ENCODE measurements around the gene SDC4. TPM values are rescaled to one million over a fixed set of nuclear protein-coding genes. Genes with fewer than 3 reads are reported as not detected.

SDC4 gene
- total and polyA plus RNA-seq, 4 donors = 54.4 to 147 (median 83.6) TPM

GRCh38 chr20:45372241-45372640, 24.0 kb upstream of the SDC4 start:
- Histone ChIP-seq H3K4me1 (ENCODE audit: control insufficient read depth in 4 of 4, insufficient read depth in 4 of 4, low read length in 3 of 4) (peaks cover 4 to 16% (median 9%) of the 10 kb centered on the region in 4 donors), H3K36me3 (ENCODE audit: control insufficient read depth in 4 of 4, insufficient read depth in 3 of 4, low read depth in 1 of 4, low read length in 3 of 4) (peaks cover 0 to 10% (median 5%) of the 10 kb centered on the region in 4 donors), H3K9ac (ENCODE audit: low read depth in 1 of 2, low read length in 2 of 2) (no peak overlapping the region), H3K9me3 (ENCODE audit: control insufficient read depth in 4 of 4, low read length in 3 of 4) (no peaks in the 10 kb centered on the region), H3K27ac (ENCODE audit: low read depth in 1 of 2, low read length in 2 of 2) (no peak overlapping the region), H3K27me3 (ENCODE audit: control insufficient read depth in 4 of 4, insufficient read depth in 4 of 4, low read length in 3 of 4) (no peaks in the 10 kb centered on the region), H3K4me3 (ENCODE audit: low read depth in 1 of 3, low read length in 3 of 3) (no peak overlapping the region)
- TF ChIP-seq MAX (IDR thresholded peaks at IDR 0.05) (no peak), HNF4G (IDR thresholded peaks at IDR 0.05) (no peak), ATF3 (IDR thresholded peaks at IDR 0.05) (no peak), YY1 (IDR thresholded peaks at IDR 0.05) (no peak), GABPA (IDR thresholded peaks at IDR 0.05 in 1 of 2, conservative IDR thresholded peaks at IDR 0.05 in 1 of 2) (no peak), FOXA1 (IDR thresholded peaks at IDR 0.05) (no peak), TAF1 (conservative IDR thresholded peaks at IDR 0.05) (no peak), REST (IDR thresholded peaks at IDR 0.05) (no peak), SP1 (IDR thresholded peaks at IDR 0.05) (no peak), RXRA (IDR thresholded peaks at IDR 0.05) (no peak), CTCF (IDR thresholded peaks at IDR 0.05; ENCODE audit: low read depth, low read length, missing input control) (no peak), FOXA2 (IDR thresholded peaks at IDR 0.05) (no peak), HNF4A (conservative IDR thresholded peaks at IDR 0.05) (no peak), JUND (IDR thresholded peaks at IDR 0.05) (no peak), ZBTB33 (IDR thresholded peaks at IDR 0.05) (no peak), RAD21 (IDR thresholded peaks at IDR 0.05) (no peak), NR2F2 (IDR thresholded peaks at IDR 0.05) (no peak), EGR1 (IDR thresholded peaks at IDR 0.05; ENCODE audit: low read depth in 2 of 2) (no peak)
- WGBS = 95% methylated on average over 10 of the region's 10 CpGs
- no peak for DNase-seq (ENCODE audit: low spot score)
